Measurements from ENCODE around the gene CCDC138.
"Not testable (repeated sequence)": the region's sequence is repeated elsewhere in the genome, so short reads cannot be mapped to it uniquely, and the experiment has no call there.

Gene CCDC138
- 12.8 reads per million, percentile 37 among the genes with 10 or more reads in this experiment for total RNA-seq

- peak; percentile 88 for DNase-seq
Observed at GRCh38 chr2:108786354-108787215, at the start of gene CCDC138. CCDC138 (plus strand) TSS chr2:108786771; CDS start chr2:108786823, 52 bp downstream.

- DNase-seq: not testable (repeated sequence)
Observed at GRCh38 chr2:108757973-108758372, 28.6 kb upstream of the CCDC138 start.

DNA sequence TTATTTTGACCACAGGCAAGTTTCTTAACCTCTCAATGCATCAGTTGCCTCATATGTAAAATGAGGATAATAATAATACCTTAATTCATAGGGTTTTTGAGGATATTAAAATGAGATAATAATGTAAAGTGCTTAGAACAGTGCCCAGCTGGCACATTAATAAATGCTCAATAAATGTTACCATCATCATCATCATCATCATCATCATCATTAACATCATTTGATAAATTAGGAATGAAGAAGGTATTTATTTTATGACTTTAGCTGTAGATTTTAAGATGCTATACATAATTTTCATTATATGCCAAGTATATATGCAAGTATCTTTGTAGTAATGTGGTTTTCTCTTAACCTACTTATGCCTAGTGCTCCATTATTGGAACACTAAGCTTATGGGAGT lies 24.0 kb upstream of the CCDC138 start:
- not testable (repeated sequence) for DNase-seq

DNA sequence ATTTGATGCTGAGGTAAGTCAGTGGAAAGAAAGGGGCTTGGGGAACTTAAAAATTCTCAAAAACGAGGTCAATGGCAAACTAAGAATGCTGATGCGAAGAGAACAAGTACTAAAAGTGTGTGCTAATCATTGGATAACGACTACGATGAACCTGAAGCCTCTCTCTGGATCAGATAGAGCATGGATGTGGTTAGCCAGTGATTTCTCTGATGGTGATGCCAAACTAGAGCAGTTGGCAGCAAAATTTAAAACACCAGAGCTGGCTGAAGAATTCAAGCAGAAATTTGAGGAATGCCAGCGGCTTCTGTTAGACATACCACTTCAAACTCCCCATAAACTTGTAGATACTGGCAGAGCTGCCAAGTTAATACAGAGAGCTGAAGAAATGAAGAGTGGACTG lies 19.9 kb upstream of the CCDC138 start:
- not testable (repeated sequence) for DNase-seq

DNA sequence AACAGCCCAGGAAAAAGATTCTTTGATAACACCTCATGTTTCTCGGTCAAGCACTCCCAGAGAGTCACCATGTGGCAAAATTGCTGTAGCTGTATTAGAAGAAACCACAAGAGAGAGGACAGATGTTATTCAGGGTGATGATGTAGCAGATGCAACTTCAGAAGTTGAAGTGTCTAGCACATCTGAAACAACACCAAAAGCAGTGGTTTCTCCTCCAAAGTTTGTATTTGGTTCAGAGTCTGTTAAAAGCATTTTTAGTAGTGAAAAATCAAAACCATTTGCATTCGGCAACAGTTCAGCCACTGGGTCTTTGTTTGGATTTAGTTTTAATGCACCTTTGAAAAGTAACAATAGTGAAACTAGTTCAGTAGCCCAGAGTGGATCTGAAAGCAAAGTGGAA lies 18.7 kb upstream of the CCDC138 start:
- not testable (repeated sequence) for DNase-seq

GRCh38 chr2:108776475-108776874 lies 10.1 kb upstream of the CCDC138 start:
- DNase-seq: no peak

DNA sequence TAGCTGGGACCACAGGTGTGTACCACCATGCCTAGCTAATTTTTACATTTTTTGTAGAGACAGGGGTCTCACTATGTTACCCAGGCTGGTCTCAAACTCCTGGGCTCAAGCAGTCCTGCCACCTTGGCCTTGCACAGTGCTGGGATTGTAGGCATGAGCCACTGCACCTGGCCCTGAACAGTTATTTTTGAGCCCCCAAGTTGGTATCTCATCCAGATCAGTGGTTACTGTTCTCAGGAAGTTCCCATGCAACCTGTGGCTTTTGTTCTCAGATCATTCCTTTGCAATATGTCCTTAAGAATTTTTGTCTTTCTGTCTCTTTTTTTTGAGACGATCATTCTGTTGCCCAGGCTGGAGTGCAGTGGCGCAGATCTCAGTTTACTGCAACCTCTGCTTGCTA lies 7.7 kb upstream of the CCDC138 start:
- no peak for DNase-seq

DNA sequence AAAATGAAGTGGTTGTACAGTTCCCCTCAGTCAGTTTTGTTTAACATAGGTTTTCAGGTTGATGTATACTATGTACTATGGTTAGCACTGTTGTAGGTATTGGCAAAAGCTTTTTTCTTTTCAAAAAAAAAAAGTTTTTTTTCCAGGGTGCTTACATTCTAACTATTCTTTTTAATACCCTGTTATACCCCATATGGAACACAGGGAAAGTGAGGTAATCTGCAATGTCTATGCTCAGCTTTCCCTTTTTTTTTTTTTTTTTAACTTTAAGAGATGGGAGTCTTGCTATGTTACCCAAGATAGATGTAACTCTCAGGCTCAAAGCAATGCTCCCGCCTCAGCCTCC lies 590 bp upstream of the CCDC138 start:
- DNase-seq: no peak

DNA sequence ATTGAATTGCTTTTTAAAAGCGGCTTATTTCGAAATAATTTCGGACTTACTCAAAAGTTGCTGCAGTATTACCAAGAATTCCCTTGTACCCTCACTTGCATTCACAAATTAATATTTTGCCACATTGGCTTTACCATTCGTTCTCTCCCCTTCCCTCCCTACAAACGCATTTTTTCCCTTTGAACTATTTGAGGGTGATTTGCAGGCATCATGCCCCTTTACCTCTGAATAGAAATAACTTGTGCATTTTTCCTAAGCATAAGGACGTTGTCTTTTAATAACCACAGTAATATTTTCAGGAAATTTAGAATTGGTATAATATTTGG lies 608 bp downstream of the CCDC138 start:
- DNase-seq: no peak

GRCh38 chr2:108803045-108803736 lies 16.6 kb downstream of the CCDC138 start:
- no peak for DNase-seq

- no peak for DNase-seq
Observed at GRCh38 chr2:108805032-108805431, 18.5 kb downstream of the CCDC138 start.

- DNase-seq: no peak
Observed at GRCh38 chr2:108805782-108806181, 19.2 kb downstream of the CCDC138 start.

- DNase-seq: no peak
Observed at GRCh38 chr2:108806371-108807113, 20.0 kb downstream of the CCDC138 start.

- DNase-seq: no peak
Observed at GRCh38 chr2:108809936-108810335, 23.4 kb downstream of the CCDC138 start.

GRCh38 chr2:108810993-108811957 lies 24.7 kb downstream of the CCDC138 start:
- DNase-seq: no peak

DNA sequence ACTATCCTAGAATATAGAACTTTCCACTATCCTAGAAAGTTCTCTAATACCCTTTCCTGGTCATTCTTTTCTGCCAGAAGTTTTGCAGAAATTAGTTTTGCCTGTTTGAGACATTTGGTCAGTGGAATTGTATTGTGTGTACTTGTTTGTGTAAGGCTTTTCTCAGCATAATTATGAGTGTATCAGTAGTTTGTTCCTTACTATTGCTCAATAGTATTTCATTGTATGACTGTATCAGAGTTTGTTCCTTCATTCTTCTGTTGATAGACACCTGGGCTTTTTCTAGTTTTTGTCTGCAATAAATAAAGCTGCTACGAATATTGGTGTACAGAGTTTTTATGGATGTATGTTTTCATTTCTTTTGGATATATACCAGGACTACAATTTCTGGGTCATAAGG lies 27.2 kb downstream of the CCDC138 start:
- no peak for DNase-seq

- DNase-seq: no peak
Observed at GRCh38 chr2:108820482-108820881, 33.9 kb downstream of the CCDC138 start.

GRCh38 chr2:108823286-108823685 lies 36.7 kb downstream of the CCDC138 start:
- DNase-seq: no peak

DNA sequence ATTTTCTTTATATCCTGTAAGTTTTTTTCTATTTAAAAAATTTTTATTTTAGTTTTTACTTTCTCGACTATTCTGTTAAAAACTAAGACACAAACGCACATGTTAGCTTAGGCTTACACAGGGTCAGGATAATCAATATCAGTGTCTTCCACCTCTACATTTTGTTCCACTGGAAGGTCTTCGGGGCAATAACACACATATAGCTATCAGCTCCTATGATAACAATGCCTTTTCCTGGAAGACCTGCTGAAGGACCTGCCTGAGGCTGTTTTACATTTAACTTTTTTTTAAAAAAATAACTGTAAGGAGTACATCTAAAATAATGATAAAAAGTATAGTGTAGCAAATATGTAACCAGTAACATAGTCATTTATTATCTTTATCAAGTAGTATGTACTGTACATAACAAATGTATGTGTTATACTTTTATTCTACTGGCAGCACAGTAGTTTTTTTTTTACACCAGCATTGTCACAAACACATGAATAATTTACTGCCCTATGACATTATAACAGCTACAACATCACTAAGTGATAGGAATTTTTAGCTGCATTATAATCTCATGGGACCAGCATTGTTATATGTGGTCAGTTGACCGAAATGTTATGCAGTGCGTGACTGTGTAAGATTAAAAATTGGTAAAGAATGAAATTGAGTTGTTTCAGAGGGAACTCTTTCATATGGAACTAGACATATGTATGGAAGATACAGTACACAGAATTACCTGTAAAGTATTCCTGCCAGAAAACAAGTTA lies 37.9 kb downstream of the CCDC138 start:
- DNase-seq: no peak

DNA sequence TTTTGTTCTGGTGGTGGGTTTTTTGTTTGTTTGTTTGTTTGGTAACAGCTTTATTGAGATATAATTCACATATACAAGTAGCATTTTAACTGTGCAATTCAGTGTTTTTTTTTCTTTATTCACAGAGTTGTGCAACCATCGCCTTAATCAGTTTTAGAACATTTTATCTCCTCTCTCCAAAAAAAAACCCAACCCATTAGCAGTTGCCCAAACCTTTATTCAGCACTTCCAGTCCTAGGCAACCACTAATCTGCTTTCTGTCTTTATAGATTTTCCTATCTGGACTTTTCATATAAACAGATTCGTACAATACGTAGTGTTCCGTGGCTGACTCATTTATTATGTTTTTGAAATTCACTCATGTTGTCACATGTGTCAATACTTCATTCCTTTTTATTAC lies 38.7 kb downstream of the CCDC138 start:
- no peak for DNase-seq

DNA sequence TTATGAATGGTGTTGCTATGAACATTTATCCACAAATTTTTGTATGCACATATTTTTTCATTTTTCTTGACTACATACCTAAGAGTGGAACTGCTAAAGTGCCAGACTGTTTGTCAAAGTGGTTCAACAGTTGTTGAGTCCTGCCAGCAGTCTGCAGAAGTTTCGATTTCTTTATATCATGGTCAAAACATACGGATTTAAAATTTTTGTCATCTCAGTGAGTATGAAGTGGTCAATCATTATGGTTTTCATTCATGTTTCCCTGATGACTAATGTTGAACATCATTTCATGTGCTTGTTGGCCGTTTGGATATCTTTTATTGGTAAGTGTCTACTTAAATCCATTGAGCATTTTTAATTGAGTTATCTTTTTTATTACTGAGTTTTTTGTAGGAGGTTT lies 39.2 kb downstream of the CCDC138 start:
- DNase-seq: no peak

Data from effector CD4-positive, alpha-beta T cell (primary cell).